ENCODE measurements around the gene PMM1.

GRCh38 chr22:41578114-41578513 lies 11.5 kb downstream of the PMM1 start:
- no peak for TF ChIP-seq SIN3A (IDR thresholded peaks at IDR 0.05; ENCODE audit: borderline replicate concordance, insufficient read depth, low read depth, low read length)
- TF ChIP-seq CTCF (IDR thresholded peaks at IDR 0.05) = no peak
- TF ChIP-seq POLR2AphosphoS5 (IDR thresholded peaks at IDR 0.05; ENCODE audit: low read depth, low read length) = no peak
